Activated CD8-positive, alpha-beta T cell treated with anti-CD3 and anti-CD28 coated beads, Interleukin-2, amount 10 ng/mL, durations not matched to agents 7 days and 5 days (primary cell): Measurements from ENCODE around the gene NDUFAF5. TPM values are rescaled to one million over a fixed set of nuclear protein-coding genes. Genes with fewer than 3 reads are reported as not detected.
"Not testable (repeated sequence)": the region's sequence is repeated elsewhere in the genome, so short reads cannot be mapped to it uniquely, and the experiment has no call there.

ENCODE experiments used
- ATAC-seq: fragments of 150-1000 bp; cut with Tn5 transposase; one replicate; pipeline ENCODE4 v1.10.0; 2021; ENCODE audit warnings: moderate library complexity
- CTCF ChIA-PET: fragments of 350-600 bp; sonication (Branson Sonifier 250); formaldehyde crosslinking; loops from one replicate; lab custom pipeline; 2021; ENCODE audit warnings: antibody characterized with exemption; lab: Charles Lee
- POLR2A ChIA-PET: fragments of 350-600 bp; sonication (Branson Sonifier 250); formaldehyde crosslinking; loops from one replicate; lab custom pipeline; 2021; ENCODE audit warnings: antibody characterized with exemption; lab: Charles Lee
- DNase-seq: peaks from one replicate; pipeline ENCODE4 v3.0.0-alpha.2; 2020
- H3K27ac Mint-ChIP-seq: one replicate; pipeline ENCODE4 v1.8.0; 2021; ENCODE audit warnings: mild to moderate bottlenecking, mixed read lengths
- H3K27me3 Mint-ChIP-seq: one replicate; pipeline ENCODE4 v1.8.0; 2021; ENCODE audit warnings: low read depth, mixed read lengths
- H3K36me3 Mint-ChIP-seq: one replicate; pipeline ENCODE4 v1.8.0; 2021; ENCODE audit warnings: low read depth, mixed read lengths
- H3K4me1 Mint-ChIP-seq: one replicate; pipeline ENCODE4 v1.8.0; 2021; ENCODE audit warnings: low read depth, mixed read lengths
- H3K4me3 Mint-ChIP-seq: one replicate; pipeline ENCODE4 v1.8.0; 2021; ENCODE audit warnings: mild to moderate bottlenecking, mixed read lengths
- H3K9me3 Mint-ChIP-seq: one replicate; pipeline ENCODE4 v1.8.0; 2022; ENCODE audit warnings: mixed read lengths; ENCODE audit not compliant: insufficient read depth
- total RNA-seq, 2 experiments: library from RNA; stranded (reverse); gene quantifications; one replicate each; pipeline ENCODE4 v1.2.3, GENCODE V29; 2021

NDUFAF5 gene, protein sequence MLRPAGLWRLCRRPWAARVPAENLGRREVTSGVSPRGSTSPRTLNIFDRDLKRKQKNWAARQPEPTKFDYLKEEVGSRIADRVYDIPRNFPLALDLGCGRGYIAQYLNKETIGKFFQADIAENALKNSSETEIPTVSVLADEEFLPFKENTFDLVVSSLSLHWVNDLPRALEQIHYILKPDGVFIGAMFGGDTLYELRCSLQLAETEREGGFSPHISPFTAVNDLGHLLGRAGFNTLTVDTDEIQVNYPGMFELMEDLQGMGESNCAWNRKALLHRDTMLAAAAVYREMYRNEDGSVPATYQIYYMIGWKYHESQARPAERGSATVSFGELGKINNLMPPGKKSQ
- 10 to 100 TPM; 26.3 to 34.6 TPM for total RNA-seq

DNA sequence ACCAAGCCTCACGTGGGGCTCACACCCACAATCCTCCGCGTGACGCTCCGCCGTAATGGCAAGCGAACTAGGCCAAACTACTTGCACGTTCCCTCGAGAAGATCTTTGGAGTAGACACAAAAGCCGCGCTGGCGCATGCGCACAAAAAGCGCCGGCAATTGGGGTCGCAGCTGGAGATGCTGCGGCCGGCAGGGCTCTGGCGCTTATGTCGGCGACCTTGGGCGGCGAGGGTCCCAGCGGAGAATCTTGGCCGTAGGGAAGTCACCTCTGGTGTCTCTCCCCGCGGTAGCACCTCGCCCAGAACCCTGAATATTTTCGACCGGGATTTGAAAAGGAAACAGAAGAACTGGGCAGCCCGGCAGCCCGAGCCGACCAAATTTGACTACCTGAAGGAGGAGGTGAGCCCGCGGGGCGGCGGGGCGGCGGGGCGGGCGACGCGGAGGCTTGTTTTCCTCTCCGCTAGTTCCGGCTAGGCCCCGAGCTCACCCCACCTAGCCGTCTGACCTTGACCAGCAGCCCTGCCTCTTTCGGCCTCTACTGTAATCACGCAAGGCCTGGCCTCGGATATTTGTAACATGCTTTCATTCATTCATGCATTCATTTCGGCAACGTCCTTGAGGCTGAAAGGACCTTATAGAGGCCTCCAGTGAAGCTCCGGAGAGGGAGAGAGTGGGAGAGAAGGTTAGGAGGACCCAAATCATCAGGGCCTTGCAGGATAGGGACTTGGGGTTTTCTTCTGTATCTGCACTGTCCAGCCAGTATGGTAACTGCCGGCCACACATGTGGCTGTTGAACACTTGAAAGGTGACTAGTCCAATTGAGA is at the start of gene NDUFAF5, which contains the start of gene ESF1:
Gene NDUFAF5, plus strand, starts transcription at position 136 of the 823 bp plus-strand sequence. Its CDS starts 41 bp downstream, at position 177.
Gene ESF1, minus strand, starts transcription at position 27 of the 823 bp plus-strand sequence. CDS start 1,779 bp downstream, outside the sequence.
- ATAC-seq (peak; percentile 98), DNase-seq (peak; percentile 96)
- Mint-ChIP-seq H3K27ac (peak within 1 kb of the TSS; percentile 93), H3K36me3 (peaks cover 48% of the 10 kb centered on the region), H3K27me3 (no peaks in the 10 kb centered on the region), H3K4me1 (peaks cover 34% of the 10 kb centered on the region), H3K4me3 (peak within 1 kb of the TSS; percentile 95), H3K9me3 (no peaks in the 10 kb centered on the region)
- POLR2A ChIA-PET = interaction anchor here (0.8 to 2.2 kb wide), 4 partner anchors 8 to 146 kb away, joined by 5 to 8 read pairs (median 6); partner anchors contain the start of gene TASP1
- CTCF ChIA-PET = interaction anchor here (1.0 to 3.2 kb wide), 5 partner anchors 8 to 175 kb away, joined by 3 to 29 read pairs (median 3); no protein-coding TSS in a partner anchor

DNA sequence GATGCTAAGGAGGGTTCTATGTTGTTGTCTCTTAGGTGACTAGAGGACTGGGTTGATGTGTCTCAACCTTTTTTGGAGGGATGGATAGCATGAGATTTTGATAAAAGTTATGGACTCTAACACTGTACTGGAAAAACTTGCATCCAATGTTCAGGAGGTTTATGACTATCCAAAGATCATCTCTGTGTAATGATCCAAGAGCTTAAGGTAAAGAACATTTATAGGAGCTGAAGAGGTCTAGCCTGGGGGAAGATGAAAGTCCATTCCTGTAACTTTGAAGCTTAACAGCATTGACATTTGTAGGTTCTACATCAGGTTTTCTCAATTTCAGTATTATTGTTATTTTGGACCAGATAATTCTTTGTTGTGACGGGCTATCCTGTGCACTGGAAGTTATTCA is 49.0 kb upstream of the NDUFAF5 start:
- H3K27ac Mint-ChIP-seq = no peak overlapping the region
- H3K36me3 Mint-ChIP-seq = peaks cover 43% of the 10 kb centered on the region
- peaks cover 3% of the 10 kb centered on the region for H3K4me1 Mint-ChIP-seq
- ChIA-PET CTCF (no interaction called here), POLR2A (no interaction called here)
- no peak for ATAC-seq
- peaks cover 9% of the 10 kb centered on the region for H3K9me3 Mint-ChIP-seq
- no peak overlapping the region for H3K4me3 Mint-ChIP-seq
- no peaks in the 10 kb centered on the region for H3K27me3 Mint-ChIP-seq
- DNase-seq = no peak

DNA sequence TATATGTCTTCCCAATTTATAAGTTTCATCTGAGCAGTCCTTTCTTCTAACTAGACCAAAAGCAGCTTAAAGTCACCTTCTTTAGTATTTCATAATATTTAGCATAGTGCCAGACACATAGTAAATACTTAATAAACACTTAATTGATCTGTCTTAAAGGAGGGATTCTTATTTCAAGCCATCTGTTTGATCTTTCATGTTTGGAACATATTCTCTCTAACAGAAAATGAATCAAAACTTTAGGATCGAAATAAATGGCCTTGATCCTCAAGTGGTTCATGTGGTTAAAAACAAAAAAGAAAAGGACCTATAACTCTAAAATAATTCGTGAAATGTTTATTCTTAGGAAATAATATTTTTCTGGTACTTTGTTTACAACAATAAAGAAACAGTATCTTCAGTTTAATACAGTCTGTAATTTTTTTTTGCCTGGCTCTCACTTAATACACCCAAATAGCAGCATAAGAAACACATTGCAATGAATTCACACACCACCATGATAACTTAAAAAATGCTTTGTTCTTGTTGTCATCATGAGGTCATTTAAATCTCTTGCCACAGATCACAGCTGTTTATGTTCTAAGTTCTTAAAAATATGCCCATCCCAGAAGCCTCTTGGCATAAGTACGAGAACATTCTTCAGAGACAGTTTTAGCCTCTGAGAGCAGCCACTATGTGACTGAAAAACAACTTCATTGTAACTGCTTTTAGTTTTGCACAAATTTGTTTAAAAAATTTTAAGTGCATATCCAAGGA is 48.2 kb upstream of the NDUFAF5 start:
- peaks cover 3% of the 10 kb centered on the region for H3K4me1 Mint-ChIP-seq
- DNase-seq (no peak), ATAC-seq (no peak)
- no peaks in the 10 kb centered on the region for H3K27me3 Mint-ChIP-seq
- peaks cover 46% of the 10 kb centered on the region for H3K36me3 Mint-ChIP-seq
- no peak overlapping the region for H3K4me3 Mint-ChIP-seq
- no peak overlapping the region for H3K27ac Mint-ChIP-seq
- ChIA-PET CTCF (no interaction called here), POLR2A (no interaction called here)
- peaks cover 9% of the 10 kb centered on the region for H3K9me3 Mint-ChIP-seq

DNA sequence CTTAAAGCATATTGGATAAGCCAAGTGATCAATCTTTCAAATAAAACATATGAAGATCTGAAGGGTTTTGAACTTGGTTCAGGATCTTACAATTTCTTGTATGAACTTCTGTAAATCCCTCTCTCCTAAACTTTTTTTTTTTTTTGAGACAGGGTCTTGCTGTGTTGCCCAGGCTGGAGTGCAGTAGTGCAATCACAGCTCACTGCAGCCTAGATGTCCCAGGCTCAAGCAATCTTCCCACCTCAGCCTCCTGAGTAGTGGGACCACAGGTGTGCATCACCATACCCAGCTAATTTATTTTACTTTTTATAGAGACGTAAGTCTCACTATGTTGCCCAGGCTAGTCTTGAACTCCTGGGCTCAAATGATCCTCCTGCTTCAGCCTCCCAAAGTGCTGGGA is 46.6 kb upstream of the NDUFAF5 start:
- CTCF ChIA-PET, ATAC-seq, H3K9me3 Mint-ChIP-seq, H3K4me1 Mint-ChIP-seq, H3K27ac Mint-ChIP-seq, H3K4me3 Mint-ChIP-seq, DNase-seq, POLR2A ChIA-PET, H3K27me3 Mint-ChIP-seq: not testable (repeated sequence)
- H3K36me3 Mint-ChIP-seq = peaks cover 39% of the 10 kb centered on the region

DNA sequence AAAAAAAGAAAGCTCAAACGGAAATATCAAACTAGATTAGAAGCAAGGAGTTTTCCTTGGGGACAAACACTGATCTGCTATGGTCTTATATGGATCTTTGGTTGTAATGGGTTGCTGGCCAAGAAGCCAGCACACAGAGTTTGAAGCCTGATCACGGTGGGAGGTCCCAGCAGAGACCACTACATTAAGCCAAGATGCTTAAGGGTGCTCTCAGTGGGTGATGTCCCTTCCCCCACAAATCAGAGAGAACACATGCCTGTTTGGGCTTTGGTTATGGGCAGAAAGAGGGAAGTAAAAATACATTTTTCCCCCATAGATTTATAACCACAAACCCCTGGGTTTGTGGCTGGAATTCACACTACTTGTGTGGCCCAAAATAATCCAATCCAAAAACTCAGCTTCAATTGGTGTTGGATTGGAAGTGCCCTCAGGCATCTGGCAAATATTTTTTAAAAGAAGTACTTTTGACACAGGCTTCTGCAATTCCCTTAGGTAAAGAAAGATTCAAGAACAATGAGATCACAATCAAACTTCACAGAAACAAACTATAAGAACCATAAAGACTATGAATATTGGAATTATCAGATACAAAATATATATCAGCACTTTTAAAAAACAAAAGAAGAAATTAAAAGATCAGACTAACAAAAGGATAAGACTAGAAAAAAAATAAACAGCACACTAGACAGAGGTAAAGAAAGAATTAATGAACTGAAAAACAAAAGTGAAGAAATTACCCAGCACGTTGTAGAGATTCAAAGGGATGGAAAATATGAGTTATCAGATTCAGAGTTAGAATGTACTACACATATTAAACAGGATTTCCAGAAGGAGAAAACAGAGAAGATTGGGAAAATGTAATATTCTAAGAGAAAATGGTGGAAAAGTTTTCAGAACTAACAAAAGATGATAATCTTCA is 44.8 kb upstream of the NDUFAF5 start:
- ATAC-seq (no peak), DNase-seq (no peak)
- Mint-ChIP-seq H3K36me3 (peaks cover 35% of the 10 kb centered on the region), H3K27ac (no peak overlapping the region), H3K9me3 (peaks cover 9% of the 10 kb centered on the region), H3K4me3 (no peak overlapping the region), H3K27me3 (no peaks in the 10 kb centered on the region), H3K4me1 (peaks cover 3% of the 10 kb centered on the region)
- ChIA-PET POLR2A (no interaction called here), CTCF (interaction anchor here (0.6 to 0.9 kb wide), 2 partner anchors 11 to 32 kb away, joined by 3 read pairs; no protein-coding TSS in a partner anchor)

DNA sequence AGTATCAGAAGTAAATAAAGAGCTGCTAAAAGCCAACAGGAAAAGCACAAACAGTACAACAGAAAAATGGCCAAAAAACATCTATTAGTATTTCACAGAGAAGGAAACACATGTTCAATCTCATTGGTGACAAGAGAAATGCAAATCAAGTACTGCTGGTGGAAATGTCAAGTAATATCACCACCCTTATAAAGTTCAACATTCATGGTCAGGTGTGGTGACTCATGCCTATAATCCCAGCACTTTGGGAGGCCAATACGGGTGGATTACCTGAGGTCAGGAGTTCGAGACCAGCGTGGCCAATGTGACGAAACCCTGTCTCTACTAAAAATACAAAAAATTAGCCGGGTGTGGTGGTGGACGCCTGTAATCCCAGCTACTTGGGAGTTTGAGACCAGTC is 42.9 kb upstream of the NDUFAF5 start:
- Mint-ChIP-seq H3K4me1 (peaks cover 3% of the 10 kb centered on the region), H3K9me3 (peaks cover 9% of the 10 kb centered on the region), H3K36me3 (peaks cover 35% of the 10 kb centered on the region), H3K27ac (no peak overlapping the region), H3K4me3 (no peak overlapping the region), H3K27me3 (no peaks in the 10 kb centered on the region)
- ChIA-PET POLR2A (no interaction called here), CTCF (no interaction called here)
- no peak for DNase-seq
- no peak for ATAC-seq

DNA sequence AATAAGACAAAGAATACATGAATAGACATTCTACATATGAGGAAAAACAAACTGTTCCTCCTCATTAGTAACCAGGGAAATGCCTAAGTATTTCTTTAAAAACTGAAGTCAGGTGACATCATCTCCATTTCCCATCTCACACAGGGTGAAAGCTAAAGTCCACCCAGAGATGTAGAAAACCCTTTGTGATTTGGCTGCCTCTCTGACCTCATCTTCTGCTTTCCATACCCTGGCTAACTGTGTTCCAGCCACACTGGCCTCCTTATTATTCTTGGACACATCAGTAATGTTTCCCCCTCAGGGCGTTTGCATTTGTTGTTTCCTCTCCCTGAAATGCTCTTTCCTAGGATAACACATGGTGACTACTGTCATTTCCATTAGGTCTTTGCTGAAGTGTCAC is 40.5 kb upstream of the NDUFAF5 start:
- ATAC-seq = no peak
- no peak for DNase-seq
- Mint-ChIP-seq H3K4me1 (peaks cover 3% of the 10 kb centered on the region), H3K9me3 (peaks cover 9% of the 10 kb centered on the region), H3K4me3 (no peak overlapping the region), H3K36me3 (peaks cover 29% of the 10 kb centered on the region), H3K27ac (no peak overlapping the region), H3K27me3 (no peaks in the 10 kb centered on the region)
- ChIA-PET CTCF (no interaction called here), POLR2A (no interaction called here)

DNA sequence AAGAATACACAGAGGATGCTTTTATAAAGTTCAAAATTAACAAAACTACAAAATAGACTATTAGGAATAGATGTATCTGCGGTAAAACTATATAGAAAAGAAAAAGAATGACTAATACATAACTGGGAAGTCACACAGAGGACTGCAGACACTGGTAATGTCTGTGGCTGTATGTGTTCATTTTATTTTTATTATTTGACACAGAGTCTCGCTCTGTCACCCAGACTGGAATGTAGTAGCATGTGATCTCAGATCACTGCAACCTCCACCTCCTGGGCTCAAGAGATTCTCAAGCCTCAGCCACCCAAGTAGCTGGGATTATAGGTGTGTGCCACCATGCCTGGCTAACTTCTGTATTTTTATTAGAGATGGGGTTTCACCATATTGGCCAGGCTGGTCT is 39.0 kb upstream of the NDUFAF5 start:
- no peaks in the 10 kb centered on the region for H3K27me3 Mint-ChIP-seq
- H3K36me3 Mint-ChIP-seq = peaks cover 22% of the 10 kb centered on the region
- DNase-seq (no peak), ATAC-seq (no peak)
- no peaks in the 10 kb centered on the region for H3K4me1 Mint-ChIP-seq
- no peak overlapping the region for H3K4me3 Mint-ChIP-seq
- ChIA-PET POLR2A (no interaction called here), CTCF (no interaction called here)
- H3K27ac Mint-ChIP-seq = no peak overlapping the region
- no peaks in the 10 kb centered on the region for H3K9me3 Mint-ChIP-seq

DNA sequence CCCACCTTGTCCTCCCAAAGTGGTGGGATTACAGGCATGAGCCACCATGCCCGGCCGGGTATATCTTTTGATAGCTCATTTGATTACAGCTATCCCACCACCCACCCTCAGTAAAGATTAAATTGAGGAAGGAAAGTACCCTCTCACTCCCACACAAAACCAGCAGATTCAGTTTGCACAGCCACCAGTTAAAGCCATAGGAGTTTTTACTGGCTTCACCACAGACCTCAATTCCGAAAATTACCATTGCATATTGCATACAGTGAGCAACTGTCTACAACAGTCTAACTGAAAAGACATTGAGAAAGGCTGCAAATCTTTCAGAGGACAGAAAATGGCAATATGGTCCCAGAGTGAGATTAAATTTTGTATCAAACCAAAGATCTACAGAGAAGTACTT is 35.0 kb upstream of the NDUFAF5 start:
- POLR2A ChIA-PET = no interaction called here
- Mint-ChIP-seq H3K27me3 (no peaks in the 10 kb centered on the region), H3K36me3 (peaks cover 8% of the 10 kb centered on the region), H3K4me3 (no peak overlapping the region), H3K27ac (no peak overlapping the region), H3K9me3 (no peaks in the 10 kb centered on the region), H3K4me1 (no peaks in the 10 kb centered on the region)
- ATAC-seq = no peak
- DNase-seq = no peak
- CTCF ChIA-PET = no interaction called here

DNA sequence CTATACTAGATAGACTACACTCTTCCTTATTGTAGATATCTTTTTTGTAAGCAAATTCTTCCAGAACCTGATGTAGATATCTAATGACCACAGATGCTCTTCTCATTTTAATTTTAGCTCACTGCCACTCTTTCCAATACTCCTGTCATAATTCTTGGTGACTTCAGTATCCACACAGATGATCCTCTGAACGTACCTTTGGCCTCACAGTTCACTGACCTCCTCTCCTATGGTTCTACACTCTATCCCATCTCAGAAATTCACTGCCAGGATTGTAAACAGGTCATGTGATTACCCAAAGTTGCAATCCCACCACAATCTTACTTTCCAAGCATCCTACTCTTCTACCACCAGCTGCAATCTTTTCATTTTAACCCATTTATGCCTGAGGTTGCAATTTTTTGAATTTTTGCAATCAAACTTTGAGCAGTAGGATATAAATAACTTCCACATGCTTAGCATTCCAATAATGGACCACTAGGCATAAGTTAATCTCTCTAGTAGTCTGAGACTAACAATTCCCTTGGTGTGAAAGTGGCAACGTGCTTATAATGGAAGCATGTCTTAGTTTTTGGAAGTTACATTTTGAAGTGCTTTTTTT is 31.3 kb upstream of the NDUFAF5 start:
- CTCF ChIA-PET = interaction anchor here (3.7 kb wide), 1 partner anchor 18 kb away, joined by 11 read pairs; no protein-coding TSS in a partner anchor
- no peak overlapping the region for H3K27ac Mint-ChIP-seq

More for the DNA sequence above, 31.3 kb upstream of the NDUFAF5 start:
- ATAC-seq (no peak), DNase-seq (no peak)
- H3K9me3 Mint-ChIP-seq = no peaks in the 10 kb centered on the region
- H3K4me1 Mint-ChIP-seq = no peaks in the 10 kb centered on the region
- POLR2A ChIA-PET = interaction anchor here (0.6 kb wide), 1 partner anchor 30 kb away, joined by 4 read pairs; no protein-coding TSS in a partner anchor
- no peak overlapping the region for H3K4me3 Mint-ChIP-seq
- peaks cover 13% of the 10 kb centered on the region for H3K36me3 Mint-ChIP-seq
- H3K27me3 Mint-ChIP-seq = no peaks in the 10 kb centered on the region
